ENCODE data around the gene PIM1.

Gene PIM1

GRCh38 chr6:37200085-37200484 is 30.1 kb downstream of the PIM1 start:
- no peak for TF ChIP-seq CTCF (IDR thresholded peaks at IDR 0.05)
- Mint-ChIP-seq H3K9me3 (peaks cover 13% of the 10 kb centered on the region), H3K4me1 (peaks cover 11% of the 10 kb centered on the region), H3K27ac (no peak overlapping the region), H3K4me3 (no peak overlapping the region), H3K36me3 (ENCODE audit: low read depth) (no peaks in the 10 kb centered on the region), H3K27me3 (ENCODE audit: low read depth, poor library complexity) (peaks cover 12% of the 10 kb centered on the region)
- no peak for DNase-seq

- Mint-ChIP-seq H3K4me3 (no peak overlapping the region), H3K36me3 (ENCODE audit: low read depth) (no peaks in the 10 kb centered on the region), H3K27me3 (ENCODE audit: low read depth, poor library complexity) (peaks cover 18% of the 10 kb centered on the region), H3K9me3 (peaks cover 8% of the 10 kb centered on the region), H3K4me1 (peaks cover 20% of the 10 kb centered on the region), H3K27ac (no peak overlapping the region)
- no peak for DNase-seq
- TF ChIP-seq CTCF (IDR thresholded peaks at IDR 0.05), result no peak
These were observed 31.8 kb downstream of the PIM1 start for GRCh38 chr6:37201726-37202125.

GRCh38 chr6:37202788-37203491 is 33.0 kb downstream of the PIM1 start:
- H3K4me3 Mint-ChIP-seq, result no peak overlapping the region
- H3K9me3 Mint-ChIP-seq, result peaks cover under 1% of the 10 kb centered on the region
- H3K27me3 Mint-ChIP-seq (ENCODE audit: low read depth, poor library complexity), result peaks cover 24% of the 10 kb centered on the region
- H3K36me3 Mint-ChIP-seq (ENCODE audit: low read depth), result no peaks in the 10 kb centered on the region
- DNase-seq, result no peak
- H3K27ac Mint-ChIP-seq, result no peak overlapping the region
- peaks cover 20% of the 10 kb centered on the region for H3K4me1 Mint-ChIP-seq
- TF ChIP-seq CTCF (IDR thresholded peaks at IDR 0.05), result no peak

GRCh38 chr6:37204014-37204751 is 34.2 kb downstream of the PIM1 start:
- Mint-ChIP-seq H3K4me3 (no peak overlapping the region), H3K9me3 (no peaks in the 10 kb centered on the region), H3K27me3 (ENCODE audit: low read depth, poor library complexity) (peaks cover 26% of the 10 kb centered on the region), H3K4me1 (peaks cover 20% of the 10 kb centered on the region), H3K36me3 (ENCODE audit: low read depth) (no peaks in the 10 kb centered on the region), H3K27ac (no peak overlapping the region)
- TF ChIP-seq CTCF (IDR thresholded peaks at IDR 0.05), result no peak
- no peak for DNase-seq

GRCh38 chr6:37205175-37205996 is 35.4 kb downstream of the PIM1 start:
- H3K9me3 Mint-ChIP-seq, result no peaks in the 10 kb centered on the region
- H3K27me3 Mint-ChIP-seq (ENCODE audit: low read depth, poor library complexity), result peaks cover 26% of the 10 kb centered on the region
- no peak for DNase-seq
- no peak overlapping the region for H3K27ac Mint-ChIP-seq
- H3K4me3 Mint-ChIP-seq, result no peak overlapping the region
- no peak for TF ChIP-seq CTCF (IDR thresholded peaks at IDR 0.05)
- no peaks in the 10 kb centered on the region for H3K36me3 Mint-ChIP-seq (ENCODE audit: low read depth)
- H3K4me1 Mint-ChIP-seq, result peaks cover 28% of the 10 kb centered on the region

Measured in nephron progenitor cell (in vitro differentiated cells).